ENCODE data around the gene DUSP18. TPM values are rescaled to one million over a fixed set of nuclear protein-coding genes. Genes with fewer than 3 reads are reported as not detected.

DUSP18 gene
- total RNA-seq: 8.4 and 8.7 TPM in 2 replicates

GRCh38 chr22:30667494-30668385 is at the start of gene DUSP18:
Gene DUSP18 (minus strand): TSS chr22:30667875. CDS start chr22:30664003, 3,872 bp downstream.

GRCh38 chr22:30694640-30695350 is 27.1 kb upstream of the DUSP18 start, which contains the start of gene OSBP2:
Gene OSBP2 (plus strand): TSS chr22:30694874. CDS start chr22:30694910, 36 bp downstream.

DNA sequence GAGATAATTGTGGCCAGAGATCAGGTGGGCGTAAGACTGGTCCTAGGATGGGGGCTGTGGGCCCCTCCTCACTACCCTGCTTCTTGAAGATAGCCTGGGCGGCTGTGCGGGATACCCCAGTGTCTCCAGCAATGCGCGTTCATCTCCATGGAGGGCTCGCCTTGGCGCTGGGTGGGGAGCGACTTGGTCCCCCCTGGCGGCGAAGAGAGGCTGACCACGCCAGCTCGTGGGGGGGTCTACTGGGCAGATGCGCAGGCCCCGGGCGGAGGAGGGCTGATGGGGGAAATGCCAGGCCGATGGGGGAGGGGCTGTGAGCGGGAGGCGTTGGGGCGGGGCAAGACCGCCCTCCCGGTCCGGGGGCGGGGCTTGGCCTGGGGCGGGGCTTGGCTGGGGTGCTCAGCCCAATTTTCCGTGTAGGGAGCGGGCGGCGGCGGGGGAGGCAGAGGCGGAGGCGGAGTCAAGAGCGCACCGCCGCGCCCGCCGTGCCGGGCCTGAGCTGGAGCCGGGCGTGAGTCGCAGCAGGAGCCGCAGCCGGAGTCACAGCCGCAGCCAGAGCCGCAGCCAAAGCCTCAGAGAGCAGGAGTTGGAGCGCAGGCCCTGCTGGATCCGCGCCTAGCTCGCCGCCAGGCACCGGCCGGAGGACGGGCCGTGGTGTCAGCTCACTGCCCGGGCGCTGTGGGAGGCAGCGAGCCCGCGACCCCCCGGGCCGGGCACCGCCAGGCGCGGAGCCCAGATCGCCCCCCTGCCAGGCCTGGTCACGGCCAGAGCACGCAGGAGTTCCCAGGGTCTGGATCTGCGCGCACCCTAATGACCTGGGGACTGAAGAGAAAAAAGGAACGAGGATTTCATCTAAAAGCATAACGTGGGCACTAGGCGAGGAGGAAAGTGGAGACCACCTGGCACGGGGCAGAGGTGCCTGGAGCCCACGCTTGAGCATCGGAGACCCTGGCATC is 32.1 kb downstream of the DUSP18 start, which contains the start of gene SLC35E4:
Gene SLC35E4 (plus strand): TSS at position 509 of the 953 bp plus-strand sequence. CDS start 670 bp downstream, outside the sequence.

Other genes starting within 250 kb of the DUSP18 start
- gene MTFP1, start 242.1 kb downstream of the DUSP18 start, total RNA-seq: 61.4 and 66.2 TPM in 2 replicates
- gene SEC14L3, start 195.9 kb downstream of the DUSP18 start, total RNA-seq: not detected in 2 replicates
- not detected in 2 replicates for gene SEC14L4, start 162.2 kb downstream of the DUSP18 start, total RNA-seq
- not detected in 2 replicates for gene SEC14L6, start 121.1 kb downstream of the DUSP18 start, total RNA-seq
- not detected in 2 replicates for gene GAL3ST1, start 93.2 kb downstream of the DUSP18 start, total RNA-seq
- 89.2 and 92.4 TPM in 2 replicates for gene PES1, start 76.0 kb downstream of the DUSP18 start, total RNA-seq
- 3.0 and 4.4 TPM in 2 replicates for gene TCN2, start 60.7 kb downstream of the DUSP18 start, total RNA-seq
- gene SLC35E4, start 32.1 kb downstream of the DUSP18 start, total RNA-seq: 9.7 and 10.2 TPM in 2 replicates
- 2.7 and 3.4 TPM in 2 replicates for gene OSBP2, start 27.0 kb upstream of the DUSP18 start, total RNA-seq